ENCODE results near the gene PHKG1.
"Not testable (repeated sequence)": the region's sequence is repeated elsewhere in the genome, so short reads cannot be mapped to it uniquely, and the experiment has no call there.

Gene PHKG1

GRCh38 chr7:56045758-56046157 lies 47.0 kb downstream of the PHKG1 start:
- not testable (repeated sequence) for DNase-seq (ENCODE audit: low read depth)

GRCh38 chr7:56040730-56041129 lies 52.0 kb downstream of the PHKG1 start:
- no peak for DNase-seq (ENCODE audit: low read depth)

- no peak for DNase-seq (ENCODE audit: low read depth)
These were observed 58.9 kb downstream of the PHKG1 start for GRCh38 chr7:56033671-56034432.

GRCh38 chr7:56032578-56032977 lies 60.2 kb downstream of the PHKG1 start:
- DNase-seq (ENCODE audit: low read depth) = not testable (repeated sequence)

GRCh38 chr7:56031556-56031955 lies 61.2 kb downstream of the PHKG1 start:
- not testable (repeated sequence) for DNase-seq (ENCODE audit: low read depth)

GRCh38 chr7:56030340-56030739 lies 62.4 kb downstream of the PHKG1 start:
- no peak for DNase-seq (ENCODE audit: low read depth)

Data from HS-27A (cell line).